Measurements from ENCODE around the gene NLRP12.
"Not testable (repeated sequence)": the region's sequence is repeated elsewhere in the genome, so short reads cannot be mapped to it uniquely, and the experiment has no call there.

Gene NLRP12

GRCh38 chr19:53865523-53865917, 41.4 kb upstream of the NLRP12 start:
- Histone ChIP-seq H3K4me3 (ENCODE audit: low read length) (peak overlapping the region; percentile 77), H3K9me3 (ENCODE audit: low read length) (no peaks in the 10 kb centered on the region)

GRCh38 chr19:53864308-53864836, 40.3 kb upstream of the NLRP12 start:
- H3K4me1 ChIP-seq (ENCODE audit: insufficient read depth, low read length): peaks cover 18% of the 10 kb centered on the region
- no peaks in the 10 kb centered on the region for H3K36me3 ChIP-seq (ENCODE audit: insufficient read depth, low read length)
- H3K9me3 ChIP-seq (ENCODE audit: low read length): no peaks in the 10 kb centered on the region
- no peak overlapping the region for H2AFZ ChIP-seq (ENCODE audit: low read depth, low read length)
- H3K27me3 ChIP-seq (ENCODE audit: insufficient read depth, low read length): no peaks in the 10 kb centered on the region
- H3K4me3 ChIP-seq (ENCODE audit: low read length): no peak overlapping the region

More at GRCh38 chr19:53865523-53865917, 41.4 kb upstream of the NLRP12 start:
- peaks cover 1% of the 10 kb centered on the region for H3K36me3 ChIP-seq (ENCODE audit: insufficient read depth, low read length)
- H2AFZ ChIP-seq (ENCODE audit: low read depth, low read length): peak overlapping the region; percentile 77
- no peaks in the 10 kb centered on the region for H3K27me3 ChIP-seq (ENCODE audit: insufficient read depth, low read length)
- peaks cover 20% of the 10 kb centered on the region for H3K4me1 ChIP-seq (ENCODE audit: insufficient read depth, low read length)

- H3K4me3 ChIP-seq (ENCODE audit: low read length): no peak overlapping the region
- H3K9me3 ChIP-seq (ENCODE audit: low read length): no peaks in the 10 kb centered on the region
- no peaks in the 10 kb centered on the region for H3K27me3 ChIP-seq (ENCODE audit: insufficient read depth, low read length)
- no peak overlapping the region for H2AFZ ChIP-seq (ENCODE audit: low read depth, low read length)
- H3K36me3 ChIP-seq (ENCODE audit: insufficient read depth, low read length): no peaks in the 10 kb centered on the region
- H3K4me1 ChIP-seq (ENCODE audit: insufficient read depth, low read length): peaks cover 11% of the 10 kb centered on the region
These were observed 29.6 kb upstream of the NLRP12 start for GRCh38 chr19:53853707-53854106.

GRCh38 chr19:53849237-53849676, 25.1 kb upstream of the NLRP12 start:
- no peaks in the 10 kb centered on the region for H3K27me3 ChIP-seq (ENCODE audit: insufficient read depth, low read length)
- H3K9me3 ChIP-seq (ENCODE audit: low read length): no peaks in the 10 kb centered on the region

GRCh38 chr19:53847555-53847954, 23.4 kb upstream of the NLRP12 start:
- H3K27me3 ChIP-seq (ENCODE audit: insufficient read depth, low read length): no peaks in the 10 kb centered on the region
- no peak overlapping the region for H3K4me3 ChIP-seq (ENCODE audit: low read length)

More at GRCh38 chr19:53849237-53849676, 25.1 kb upstream of the NLRP12 start:
- Histone ChIP-seq H3K4me1 (ENCODE audit: insufficient read depth, low read length) (peaks cover 11% of the 10 kb centered on the region), H3K4me3 (ENCODE audit: low read length) (no peak overlapping the region), H2AFZ (ENCODE audit: low read depth, low read length) (no peak overlapping the region), H3K36me3 (ENCODE audit: insufficient read depth, low read length) (no peaks in the 10 kb centered on the region)

GRCh38 chr19:53844849-53845246, 20.7 kb upstream of the NLRP12 start:
- no peaks in the 10 kb centered on the region for H3K9me3 ChIP-seq (ENCODE audit: low read length)
- peaks cover 7% of the 10 kb centered on the region for H3K4me1 ChIP-seq (ENCODE audit: insufficient read depth, low read length)
- no peak overlapping the region for H2AFZ ChIP-seq (ENCODE audit: low read depth, low read length)
- H3K36me3 ChIP-seq (ENCODE audit: insufficient read depth, low read length): no peaks in the 10 kb centered on the region
- no peak overlapping the region for H3K4me3 ChIP-seq (ENCODE audit: low read length)
- H3K27me3 ChIP-seq (ENCODE audit: insufficient read depth, low read length): no peaks in the 10 kb centered on the region

More at GRCh38 chr19:53847555-53847954, 23.4 kb upstream of the NLRP12 start:
- peaks cover 11% of the 10 kb centered on the region for H3K4me1 ChIP-seq (ENCODE audit: insufficient read depth, low read length)
- H3K36me3 ChIP-seq (ENCODE audit: insufficient read depth, low read length): no peaks in the 10 kb centered on the region
- H3K9me3 ChIP-seq (ENCODE audit: low read length): no peaks in the 10 kb centered on the region
- no peak overlapping the region for H2AFZ ChIP-seq (ENCODE audit: low read depth, low read length)

GRCh38 chr19:53840914-53841313, 16.8 kb upstream of the NLRP12 start:
- not testable (repeated sequence) for H3K9me3 ChIP-seq (ENCODE audit: low read length); H3K4me3 ChIP-seq (ENCODE audit: low read length); H3K4me1 ChIP-seq (ENCODE audit: insufficient read depth, low read length)

GRCh38 chr19:53840241-53840640, 16.1 kb upstream of the NLRP12 start:
- H3K9me3 ChIP-seq (ENCODE audit: low read length); H3K27me3 ChIP-seq (ENCODE audit: insufficient read depth, low read length); H3K4me1 ChIP-seq (ENCODE audit: insufficient read depth, low read length); H2AFZ ChIP-seq (ENCODE audit: low read depth, low read length); H3K36me3 ChIP-seq (ENCODE audit: insufficient read depth, low read length); H3K4me3 ChIP-seq (ENCODE audit: low read length): not testable (repeated sequence)

More at GRCh38 chr19:53840914-53841313, 16.8 kb upstream of the NLRP12 start:
- not testable (repeated sequence) for H3K27me3 ChIP-seq (ENCODE audit: insufficient read depth, low read length); H2AFZ ChIP-seq (ENCODE audit: low read depth, low read length); H3K36me3 ChIP-seq (ENCODE audit: insufficient read depth, low read length)

- not testable (repeated sequence) for H3K4me3 ChIP-seq (ENCODE audit: low read length); H3K9me3 ChIP-seq (ENCODE audit: low read length); H2AFZ ChIP-seq (ENCODE audit: low read depth, low read length); H3K27me3 ChIP-seq (ENCODE audit: insufficient read depth, low read length); H3K36me3 ChIP-seq (ENCODE audit: insufficient read depth, low read length); H3K4me1 ChIP-seq (ENCODE audit: insufficient read depth, low read length)
These were observed 14.3 kb upstream of the NLRP12 start for GRCh38 chr19:53838446-53838845.

- H3K4me3 ChIP-seq (ENCODE audit: low read length): not testable (repeated sequence)
These were observed 8.7 kb upstream of the NLRP12 start for GRCh38 chr19:53832861-53833260.

GRCh38 chr19:53828531-53828930, 4.4 kb upstream of the NLRP12 start:
- no peaks in the 10 kb centered on the region for H3K4me1 ChIP-seq (ENCODE audit: insufficient read depth, low read length)
- H3K27me3 ChIP-seq (ENCODE audit: insufficient read depth, low read length): peaks cover 14% of the 10 kb centered on the region
- no peak overlapping the region for H3K4me3 ChIP-seq (ENCODE audit: low read length)
- H3K36me3 ChIP-seq (ENCODE audit: insufficient read depth, low read length): no peaks in the 10 kb centered on the region
- H2AFZ ChIP-seq (ENCODE audit: low read depth, low read length): no peak overlapping the region
- H3K9me3 ChIP-seq (ENCODE audit: low read length): no peaks in the 10 kb centered on the region

More at GRCh38 chr19:53832861-53833260, 8.7 kb upstream of the NLRP12 start:
- not testable (repeated sequence) for H3K9me3 ChIP-seq (ENCODE audit: low read length); H3K4me1 ChIP-seq (ENCODE audit: insufficient read depth, low read length); H3K36me3 ChIP-seq (ENCODE audit: insufficient read depth, low read length); H2AFZ ChIP-seq (ENCODE audit: low read depth, low read length)
- H3K27me3 ChIP-seq (ENCODE audit: insufficient read depth, low read length): peaks cover 14% of the 10 kb centered on the region

GRCh38 chr19:53826876-53827275, 2.8 kb upstream of the NLRP12 start:
- H3K4me1 ChIP-seq (ENCODE audit: insufficient read depth, low read length): no peaks in the 10 kb centered on the region
- H3K36me3 ChIP-seq (ENCODE audit: insufficient read depth, low read length): no peaks in the 10 kb centered on the region
- peaks cover 5% of the 10 kb centered on the region for H3K27me3 ChIP-seq (ENCODE audit: insufficient read depth, low read length)
- no peaks in the 10 kb centered on the region for H3K9me3 ChIP-seq (ENCODE audit: low read length)
- H2AFZ ChIP-seq (ENCODE audit: low read depth, low read length): no peak overlapping the region
- H3K4me3 ChIP-seq (ENCODE audit: low read length): no peak overlapping the region

- no peaks in the 10 kb centered on the region for H3K9me3 ChIP-seq (ENCODE audit: low read length)
These were observed 564 bp downstream of the NLRP12 start for GRCh38 chr19:53823380-53824120.

More at GRCh38 chr19:53823380-53824120, 564 bp downstream of the NLRP12 start:
- Histone ChIP-seq H2AFZ (ENCODE audit: low read depth, low read length) (no peak overlapping the region), H3K4me3 (ENCODE audit: low read length) (no peak overlapping the region), H3K27me3 (ENCODE audit: insufficient read depth, low read length) (no peaks in the 10 kb centered on the region), H3K4me1 (ENCODE audit: insufficient read depth, low read length) (no peaks in the 10 kb centered on the region), H3K36me3 (ENCODE audit: insufficient read depth, low read length) (no peaks in the 10 kb centered on the region)
